ENCODE results near the gene FBN3.

The FBN3 gene

DNA sequence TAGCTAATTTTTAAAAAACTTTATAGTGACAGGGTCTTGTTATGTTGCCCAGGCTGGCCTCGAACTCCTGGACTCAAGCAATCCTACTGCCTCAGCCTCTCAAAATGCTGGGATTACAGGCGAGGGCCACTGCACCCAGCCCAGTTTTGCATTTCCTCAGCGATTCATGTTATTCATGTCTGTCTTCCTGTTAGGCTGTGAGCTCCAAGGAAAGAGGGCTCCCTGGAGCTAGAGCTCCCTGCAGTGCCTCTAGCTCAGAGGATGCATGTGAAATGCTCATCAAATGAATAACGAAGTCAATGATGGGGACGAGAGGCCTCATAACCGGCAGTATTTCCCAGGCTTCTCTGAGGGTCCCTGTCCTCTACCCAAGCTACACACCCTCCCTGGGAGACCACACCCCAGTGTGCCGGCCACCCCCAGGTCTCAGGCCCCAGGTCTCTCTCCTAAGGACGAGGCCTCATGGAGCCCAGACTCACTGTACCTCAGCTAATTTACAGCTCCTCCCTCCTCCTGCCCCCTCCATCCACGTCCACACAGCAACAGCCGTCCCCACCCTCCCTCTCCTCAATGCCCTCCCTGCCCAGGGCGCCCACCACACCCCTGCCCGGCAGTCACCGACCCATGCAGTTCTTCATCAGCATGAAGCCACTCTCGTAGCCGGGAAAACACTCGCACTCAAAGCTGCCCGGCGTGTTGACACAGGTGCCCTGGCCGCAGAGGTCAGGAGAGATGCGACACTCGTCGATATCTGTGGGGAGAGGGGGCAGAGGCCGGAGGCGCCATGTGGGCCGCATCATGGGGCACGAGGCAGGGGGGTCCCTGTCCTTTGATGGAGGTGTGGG lies 28.5 kb downstream of the FBN3 start:
- no peak overlapping the region for H3K27ac ChIP-seq
- H4K20me1 ChIP-seq = no peaks in the 10 kb centered on the region
- H3K4me2 ChIP-seq = no peak overlapping the region
- no peaks in the 10 kb centered on the region for H3K4me1 ChIP-seq
- no peak overlapping the region for H3K9ac ChIP-seq
- H3K9me3 ChIP-seq = no peaks in the 10 kb centered on the region
- no peaks in the 10 kb centered on the region for H3K27me3 ChIP-seq
- no peak overlapping the region for H3K4me3 ChIP-seq
- TF ChIP-seq Cebpa-rat (IDR thresholded peaks at IDR 0.05) = no peak
- H3K36me3 ChIP-seq = no peaks in the 10 kb centered on the region

DNA sequence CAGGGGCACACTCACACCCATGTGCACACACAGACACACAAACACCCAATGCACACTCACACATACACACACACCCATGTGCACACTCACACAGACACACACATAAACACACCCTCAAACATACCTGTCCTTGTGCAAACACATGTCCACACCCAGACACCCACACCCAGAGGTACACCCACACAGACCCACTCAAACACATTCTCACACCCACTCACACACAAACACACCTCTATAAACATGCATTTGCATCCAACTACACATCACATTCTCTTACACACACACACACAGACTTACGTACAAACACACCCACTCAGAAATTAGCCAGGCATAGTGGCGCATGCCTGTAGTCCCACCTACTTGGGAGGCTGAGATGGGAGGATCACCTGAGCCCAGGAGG lies 31.4 kb downstream of the FBN3 start:
- Histone ChIP-seq H3K27ac (no peak overlapping the region), H3K4me2 (no peak overlapping the region), H3K9ac (no peak overlapping the region), H3K4me1 (no peaks in the 10 kb centered on the region), H4K20me1 (no peaks in the 10 kb centered on the region), H3K4me3 (no peak overlapping the region), H3K27me3 (no peaks in the 10 kb centered on the region), H3K9me3 (no peaks in the 10 kb centered on the region), H3K36me3 (no peaks in the 10 kb centered on the region)
- TF ChIP-seq Cebpa-rat (IDR thresholded peaks at IDR 0.05) = no peak

DNA sequence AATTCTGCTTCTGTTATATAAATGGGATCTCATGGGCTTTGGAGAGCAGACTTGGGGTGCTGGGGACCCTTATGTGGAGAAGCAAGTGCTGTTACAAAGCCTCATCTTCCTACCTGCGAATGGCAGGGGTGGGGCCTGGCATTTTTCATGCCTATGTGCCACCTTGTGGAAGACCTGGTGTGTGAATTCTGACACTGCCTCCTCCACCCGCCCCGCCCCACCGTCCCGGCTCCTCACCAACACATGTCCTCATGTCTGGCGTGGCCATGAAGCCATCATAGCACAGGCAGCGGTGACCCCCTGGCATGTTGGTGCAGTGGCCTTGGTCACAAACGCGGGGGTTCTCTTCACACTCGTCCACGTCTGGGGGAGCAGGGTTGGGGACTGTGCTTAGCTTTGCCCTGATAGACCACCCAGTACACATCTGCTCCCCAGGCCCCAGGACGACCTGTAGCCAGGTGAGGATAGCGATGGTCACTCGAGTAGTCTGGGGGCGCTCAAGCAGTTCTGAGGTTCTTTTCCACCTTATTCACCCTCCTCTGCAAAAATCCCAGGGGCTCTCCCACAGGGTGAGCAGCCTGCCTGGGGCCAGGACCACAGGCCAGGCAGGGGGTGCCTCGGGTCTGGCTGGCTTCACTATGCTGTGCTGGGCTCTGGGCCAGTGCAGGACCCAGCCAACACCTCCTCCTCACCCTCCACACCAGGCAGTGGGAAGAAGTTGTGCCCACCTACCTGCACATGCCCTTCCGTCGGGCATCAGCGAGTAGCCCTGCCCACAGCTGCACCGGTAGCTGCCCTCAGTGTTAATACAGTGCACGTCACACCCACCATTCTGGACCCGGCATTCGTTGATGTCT lies 32.7 kb downstream of the FBN3 start:
- Histone ChIP-seq H3K36me3 (no peaks in the 10 kb centered on the region), H3K4me3 (no peak overlapping the region), H3K9me3 (no peaks in the 10 kb centered on the region), H3K4me2 (no peak overlapping the region), H3K27me3 (no peaks in the 10 kb centered on the region), H3K27ac (no peak overlapping the region), H3K9ac (no peak overlapping the region), H3K4me1 (no peaks in the 10 kb centered on the region), H4K20me1 (no peaks in the 10 kb centered on the region)
- TF ChIP-seq Cebpa-rat (IDR thresholded peaks at IDR 0.05) = no peak

DNA sequence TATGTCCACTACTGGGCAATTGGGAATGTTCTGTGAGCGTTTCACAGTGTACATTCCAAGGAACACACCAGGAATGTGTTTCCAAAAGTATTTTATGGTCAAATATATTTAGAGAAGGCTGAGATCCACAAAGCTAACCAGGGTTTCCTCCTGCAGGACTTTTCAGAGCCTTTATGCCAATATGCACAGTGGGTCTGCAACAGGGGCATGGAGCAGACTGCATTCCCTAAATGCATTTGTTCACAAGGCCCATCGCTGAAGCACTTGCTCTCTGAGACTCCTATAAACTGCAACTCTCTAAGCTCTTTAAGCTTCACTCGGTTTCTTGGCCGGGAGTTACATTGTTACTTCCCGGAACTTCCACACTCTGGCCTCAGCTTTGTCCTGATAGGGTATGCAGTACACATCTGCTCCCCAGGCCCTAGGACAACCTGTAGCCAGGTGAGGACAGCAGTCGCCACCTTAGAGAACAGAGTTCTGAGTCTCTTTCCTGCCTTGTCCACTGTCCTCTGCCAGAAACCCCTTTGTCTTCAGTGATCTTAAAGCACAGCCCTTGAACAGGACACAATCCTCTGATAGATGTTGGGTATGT lies 33.5 kb downstream of the FBN3 start:
- Histone ChIP-seq H3K4me3 (no peak overlapping the region), H3K27ac (no peak overlapping the region), H3K4me1 (no peaks in the 10 kb centered on the region), H3K36me3 (no peaks in the 10 kb centered on the region), H3K27me3 (no peaks in the 10 kb centered on the region), H3K9me3 (no peaks in the 10 kb centered on the region), H4K20me1 (no peaks in the 10 kb centered on the region), H3K9ac (no peak overlapping the region), H3K4me2 (no peak overlapping the region)
- no peak for TF ChIP-seq Cebpa-rat (IDR thresholded peaks at IDR 0.05)

DNA sequence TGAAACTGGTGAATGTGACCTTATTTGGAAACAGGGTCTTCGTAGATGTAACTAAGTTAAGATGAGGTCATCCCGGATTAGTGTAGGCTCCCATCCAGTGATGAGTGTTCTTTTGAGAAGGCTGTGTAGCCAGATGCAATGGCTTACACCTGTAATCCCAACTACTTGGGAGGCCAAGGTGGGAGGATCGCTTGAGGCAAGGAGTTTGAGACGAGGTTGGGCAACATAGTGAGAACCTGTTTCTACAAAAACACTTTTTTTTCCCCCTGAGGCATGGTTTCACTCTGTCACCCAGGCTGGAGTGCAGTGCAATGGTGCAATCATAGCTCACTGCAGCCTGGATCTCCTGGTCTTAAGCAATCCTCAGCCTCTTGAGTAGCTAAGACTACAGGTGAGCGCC lies 36.4 kb downstream of the FBN3 start:
- H3K36me3 ChIP-seq = no peaks in the 10 kb centered on the region
- no peak overlapping the region for H3K9ac ChIP-seq
- no peaks in the 10 kb centered on the region for H4K20me1 ChIP-seq
- no peaks in the 10 kb centered on the region; the same call in 1 of the 2 replicates for H3K9me3 ChIP-seq
- no peak overlapping the region for H3K27ac ChIP-seq
- H3K4me2 ChIP-seq = no peak overlapping the region
- no peak for TF ChIP-seq Cebpa-rat (IDR thresholded peaks at IDR 0.05)
- no peak overlapping the region for H3K4me3 ChIP-seq
- H3K27me3 ChIP-seq = no peaks in the 10 kb centered on the region
- H3K4me1 ChIP-seq = no peaks in the 10 kb centered on the region; the same call in 1 of the 2 replicates

DNA sequence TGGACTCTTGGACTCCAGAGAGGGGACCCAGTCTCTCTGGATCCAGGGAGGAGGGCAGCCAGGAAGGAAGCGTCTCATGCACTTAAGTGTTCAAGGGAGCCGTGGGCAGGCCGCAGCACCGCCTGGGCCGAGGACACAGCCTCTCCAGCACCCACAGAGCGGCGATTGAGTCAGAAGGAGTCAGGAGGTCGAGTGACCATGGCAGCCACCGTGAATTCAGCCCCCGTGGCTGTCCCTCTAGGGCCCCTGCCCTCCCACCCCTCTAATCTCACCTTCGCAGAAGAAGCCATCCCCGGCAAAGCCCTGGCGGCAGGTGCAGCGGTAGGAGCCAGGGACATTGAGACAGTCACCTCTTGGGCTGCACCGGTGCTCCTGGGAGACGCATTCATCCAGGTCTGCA lies 38.0 kb downstream of the FBN3 start:
- Histone ChIP-seq H3K4me2 (no peak overlapping the region), H3K4me1 (no peaks in the 10 kb centered on the region; the same call in 1 of the 2 replicates), H3K9me3 (no peaks in the 10 kb centered on the region; the same call in 1 of the 2 replicates), H3K9ac (no peak overlapping the region), H4K20me1 (no peaks in the 10 kb centered on the region), H3K27me3 (no peaks in the 10 kb centered on the region), H3K4me3 (no peak overlapping the region), H3K36me3 (no peaks in the 10 kb centered on the region), H3K27ac (no peak overlapping the region)
- TF ChIP-seq Cebpa-rat (IDR thresholded peaks at IDR 0.05) = no peak

DNA sequence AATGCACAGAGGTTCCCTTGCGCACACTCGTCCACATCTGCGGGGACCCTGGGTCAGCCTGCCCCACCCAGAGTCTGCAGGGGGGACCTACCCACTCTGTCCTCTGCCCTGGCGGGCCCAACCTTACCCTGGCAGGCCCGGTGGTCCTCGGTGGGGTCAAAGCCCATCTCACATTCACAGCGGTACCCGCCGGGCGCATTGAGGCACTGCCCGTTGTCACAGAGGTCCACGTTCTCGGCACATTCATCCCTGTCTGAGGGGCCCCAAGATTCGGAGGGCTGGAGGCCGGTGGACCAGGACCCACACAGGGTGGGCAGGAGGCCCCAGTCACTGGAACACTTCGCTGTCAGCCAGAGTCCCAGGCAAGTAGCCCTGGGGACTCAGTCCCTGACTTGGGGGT lies 38.5 kb downstream of the FBN3 start:
- Histone ChIP-seq H3K27ac (no peak overlapping the region), H3K9ac (no peak overlapping the region), H3K4me3 (no peak overlapping the region), H4K20me1 (no peaks in the 10 kb centered on the region), H3K9me3 (no peaks in the 10 kb centered on the region; the same call in 1 of the 2 replicates), H3K4me2 (no peak overlapping the region), H3K36me3 (no peaks in the 10 kb centered on the region), H3K4me1 (no peaks in the 10 kb centered on the region; the same call in 1 of the 2 replicates), H3K27me3 (no peaks in the 10 kb centered on the region)
- TF ChIP-seq Cebpa-rat (IDR thresholded peaks at IDR 0.05) = no peak

DNA sequence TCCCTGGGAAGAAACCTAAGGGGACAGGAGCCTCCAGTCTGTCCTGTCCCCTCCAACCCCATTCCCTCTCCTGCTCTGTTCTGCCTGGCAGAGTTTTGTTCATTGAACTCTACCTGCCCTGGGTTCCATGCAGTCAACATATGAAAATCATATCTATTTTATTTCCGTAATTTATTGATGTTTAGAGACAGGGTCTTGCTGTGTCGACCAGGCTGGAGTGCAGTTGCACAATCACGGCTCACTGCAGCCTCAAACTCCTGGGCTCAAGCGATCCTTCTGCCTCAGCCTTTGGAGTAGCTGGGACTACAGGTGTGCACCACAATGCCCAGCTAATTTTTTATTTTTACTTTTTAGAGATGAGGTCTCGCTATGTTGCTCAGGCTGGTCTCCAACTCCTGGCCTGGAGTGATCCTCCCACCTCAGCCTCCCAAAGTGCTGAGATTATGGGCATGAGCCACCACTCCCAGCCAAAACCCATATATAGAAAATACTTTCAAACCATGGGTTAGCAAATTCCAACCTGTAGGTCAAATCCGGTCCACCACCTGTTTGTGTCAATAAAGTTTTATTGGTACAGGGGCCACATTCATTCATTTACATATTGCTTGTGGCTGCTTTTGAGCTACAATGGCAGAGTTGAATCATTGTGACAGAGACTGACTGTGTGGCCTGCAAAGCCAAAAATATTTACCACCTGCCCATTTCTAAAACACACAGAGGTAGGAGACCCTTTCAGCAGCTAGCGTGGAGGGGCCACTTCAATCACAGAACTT lies 39.3 kb downstream of the FBN3 start:
- H3K4me3 ChIP-seq = no peak overlapping the region
- H3K4me1 ChIP-seq = no peaks in the 10 kb centered on the region; the same call in 1 of the 2 replicates
- H3K4me2 ChIP-seq = no peak overlapping the region
- no peak; the same call in 1 of the 2 replicates for TF ChIP-seq Cebpa-rat (IDR thresholded peaks at IDR 0.05)
- no peaks in the 10 kb centered on the region for H3K27me3 ChIP-seq
- no peaks in the 10 kb centered on the region for H3K36me3 ChIP-seq
- H4K20me1 ChIP-seq = no peaks in the 10 kb centered on the region
- no peaks in the 10 kb centered on the region; the same call in 1 of the 2 replicates for H3K9me3 ChIP-seq
- H3K9ac ChIP-seq = no peak overlapping the region
- no peak overlapping the region for H3K27ac ChIP-seq

DNA sequence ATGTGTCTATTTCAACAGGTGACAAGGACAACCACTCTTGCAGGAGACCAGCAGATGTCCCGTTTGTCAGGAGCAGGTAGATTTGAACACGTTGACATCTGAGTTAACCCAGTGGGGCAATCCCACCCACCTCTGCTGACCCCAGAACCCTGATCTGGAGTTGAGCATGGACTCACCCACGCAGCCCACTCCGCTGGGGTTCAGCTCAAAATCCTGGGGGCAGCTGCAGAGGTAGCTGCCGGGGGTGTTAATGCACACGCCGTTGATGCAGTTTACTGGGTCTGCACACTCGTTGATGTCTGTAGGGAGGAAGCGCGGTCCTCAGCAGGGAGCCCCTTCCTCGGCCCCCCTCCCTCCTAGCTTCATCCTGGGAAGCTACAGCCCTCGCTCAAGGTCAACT lies 39.9 kb downstream of the FBN3 start:
- no peaks in the 10 kb centered on the region for H3K36me3 ChIP-seq
- no peak overlapping the region for H3K9ac ChIP-seq
- no peak for TF ChIP-seq Cebpa-rat (IDR thresholded peaks at IDR 0.05)
- no peaks in the 10 kb centered on the region; the same call in 1 of the 2 replicates for H3K9me3 ChIP-seq
- no peaks in the 10 kb centered on the region for H4K20me1 ChIP-seq
- H3K4me2 ChIP-seq = 0 out of 2 replicates have a peak overlapping the region, but pooled peaks have one; percentile 12
- no peak overlapping the region for H3K27ac ChIP-seq
- H3K4me3 ChIP-seq = no peak overlapping the region
- H3K4me1 ChIP-seq = no peaks in the 10 kb centered on the region; the same call in 1 of the 2 replicates
- H3K27me3 ChIP-seq = no peaks in the 10 kb centered on the region

All from BLaER1 (cell line).